Measurements from ENCODE around the gene GLA. TPM values are rescaled to one million over a fixed set of nuclear protein-coding genes. Genes with fewer than 3 reads are reported as not detected.

The GLA gene
- total and polyA plus RNA-seq, 7 donors: 5.4 to 48.5 (median 14.4) TPM

GRCh38 chrX:101385026-101385684 is 22.6 kb downstream of the GLA start:
- Histone ChIP-seq H3K36me3 (ENCODE audit: insufficient read depth in 1 of 2, low read depth in 1 of 2) (no peaks in the 10 kb centered on the region), H3K27me3 (ENCODE audit: insufficient read depth in 3 of 3, low read length in 2 of 3) (no peaks in the 10 kb centered on the region), H3K27ac (no peak overlapping the region), H3K4me3 (no peak overlapping the region), H3K9me3 (no peaks in the 10 kb centered on the region), H3K4me1 (no peaks in the 10 kb centered on the region)
- no peak for DNase-seq
- intact Hi-C loops (cut with DNase I): no loop called here
- 70 to 88% (median 85%) methylated on average over 6 to 7 of the region's 7 CpGs for WGBS, 3 donors
- no peak for ATAC-seq
- TF ChIP-seq CTCF (IDR thresholded peaks at IDR 0.05): no peak

GRCh38 chrX:101383679-101384205 is 24.0 kb downstream of the GLA start:
- H3K4me1 ChIP-seq: no peaks in the 10 kb centered on the region
- H3K27ac ChIP-seq: no peak overlapping the region
- H3K9me3 ChIP-seq: no peaks in the 10 kb centered on the region
- DNase-seq (no peak), ATAC-seq (no peak)
- intact Hi-C loops (cut with DNase I): no loop called here
- no peak for TF ChIP-seq CTCF (IDR thresholded peaks at IDR 0.05)
- no peaks in the 10 kb centered on the region for H3K36me3 ChIP-seq (ENCODE audit: insufficient read depth in 1 of 2, low read depth in 1 of 2)
- H3K27me3 ChIP-seq (ENCODE audit: insufficient read depth in 3 of 3, low read length in 2 of 3): no peaks in the 10 kb centered on the region
- no peak overlapping the region for H3K4me3 ChIP-seq
- WGBS, 3 donors: 54 to 63% (median 58%) methylated on average over 4 of the region's 4 CpGs

- no peak for DNase-seq
- WGBS, 3 donors: 68 to 94% (median 74%) methylated on average over 1 of the region's 1 CpG
- H3K27me3 ChIP-seq (ENCODE audit: insufficient read depth in 3 of 3, low read length in 2 of 3): peaks cover 0 to 4% (median 0%) of the 10 kb centered on the region in 3 donors
Observed at GRCh38 chrX:101377547-101377946, 30.2 kb downstream of the GLA start.

GRCh38 chrX:101370888-101371504 is 36.7 kb downstream of the GLA start:
- Histone ChIP-seq H3K4me1 (no peaks in the 10 kb centered on the region), H3K27ac (no peak overlapping the region), H3K36me3 (ENCODE audit: insufficient read depth in 1 of 2, low read depth in 1 of 2) (no peaks in the 10 kb centered on the region), H3K27me3 (ENCODE audit: insufficient read depth in 3 of 3, low read length in 2 of 3) (peaks cover 0 to 16% (median 0%) of the 10 kb centered on the region in 3 donors), H3K4me3 (no peak overlapping the region), H3K9me3 (no peaks in the 10 kb centered on the region)
- ATAC-seq (no peak), DNase-seq (no peak)
- WGBS, 3 donors: 22 to 41% (median 28%) methylated on average over 3 of the region's 3 CpGs
- TF ChIP-seq CTCF (IDR thresholded peaks at IDR 0.05): no peak
- intact Hi-C loops (cut with DNase I): no loop called here

More at GRCh38 chrX:101377547-101377946, 30.2 kb downstream of the GLA start:
- TF ChIP-seq CTCF (IDR thresholded peaks at IDR 0.05): no peak
- ATAC-seq: no peak
- Histone ChIP-seq H3K9me3 (no peaks in the 10 kb centered on the region), H3K36me3 (ENCODE audit: insufficient read depth in 1 of 2, low read depth in 1 of 2) (no peaks in the 10 kb centered on the region), H3K27ac (no peak overlapping the region), H3K4me1 (no peaks in the 10 kb centered on the region), H3K4me3 (no peak overlapping the region)
- intact Hi-C loops (cut with DNase I): no loop called here
